ENCODE data around the gene TMEM223. TPM values are rescaled to one million over a fixed set of nuclear protein-coding genes. Genes with fewer than 3 reads are reported as not detected.

The TMEM223 gene
- total and polyA plus RNA-seq, 9 of the 15 experiments (the other 6 are each of a cell fraction or from before 2014, with no cell fraction given), result 5.9 to 34.5 (median 19.6) TPM

- TF ChIP-seq TARDBP (IDR thresholded peaks at IDR 0.05), result no peak
- TF ChIP-seq TEAD1 (CRISPR knock-in tag; IDR thresholded peaks at IDR 0.05), result peak in 1 of 2 experiments; percentile 91; a peak in 2 of 4 replicates
- TF ChIP-seq ZNF280B (CRISPR knock-in tag; IDR thresholded peaks at IDR 0.05), result no peak
- TF ChIP-seq HCFC1 (IDR thresholded peaks at IDR 0.05; ENCODE audit: low read depth, low read length), result peak; percentile 47
- peak; percentile 91 for TF ChIP-seq EP400 (IDR thresholded peaks at IDR 0.05)
- TF ChIP-seq CXXC5 (CRISPR knock-in tag; IDR thresholded peaks at IDR 0.05), result peak; percentile 56
- TF ChIP-seq HMGXB4 (CRISPR knock-in tag; IDR thresholded peaks at IDR 0.05), result peak; percentile 67; the same call in 1 of the 2 replicates
- no peak for TF ChIP-seq NFXL1 (CRISPR knock-in tag; IDR thresholded peaks at IDR 0.05)
- TF ChIP-seq ELF4 (CRISPR knock-in tag; IDR thresholded peaks at IDR 0.05), result peak; percentile 66
- no peak for TF ChIP-seq ZNF766 (CRISPR knock-in tag; conservative IDR thresholded peaks at IDR 0.05)
- 0 out of 2 replicates have a peak, but pooled peaks have one; percentile 39 for TF ChIP-seq ZEB2 (IDR thresholded peaks at IDR 0.05)
- no peak for TF ChIP-seq KAT2B (IDR thresholded peaks at IDR 0.05; ENCODE audit: low read depth, low read length)
- no peak for TF ChIP-seq ZNF354B (CRISPR knock-in tag; IDR thresholded peaks at IDR 0.05)
- no peak; the same call in 1 of the 2 replicates for TF ChIP-seq HDGF (IDR thresholded peaks at IDR 0.05)
- no peak for TF ChIP-seq BCL6 (CRISPR knock-in tag; IDR thresholded peaks at IDR 0.05)
- TF ChIP-seq ZNF12 (CRISPR knock-in tag; IDR thresholded peaks at IDR 0.05), result no peak
- no peak for TF ChIP-seq EP300 (IDR thresholded peaks at IDR 0.05; ENCODE audit: low read length)
- no peak for TF ChIP-seq CLOCK (CRISPR knock-in tag; IDR thresholded peaks at IDR 0.05; ENCODE audit: borderline replicate concordance)
- TF ChIP-seq SIN3A (IDR thresholded peaks at IDR 0.05; ENCODE audit: borderline replicate concordance in 2 of 2, control insufficient read depth in 1 of 2, low read depth in 2 of 2, low read length in 2 of 2), result no peak; a peak in 2 of 4 replicates
- TF ChIP-seq NR3C1 (CRISPR knock-in tag; IDR thresholded peaks at IDR 0.05), result no peak
- TF ChIP-seq NCOA2 (IDR thresholded peaks at IDR 0.05; ENCODE audit: partially characterized antibody in 2 of 2), result no peak
- peak; percentile 58 for TF ChIP-seq EGR1 (conservative IDR thresholded peaks at IDR 0.05)
- TF ChIP-seq ZC3H4 (CRISPR knock-in tag; IDR thresholded peaks at IDR 0.05; ENCODE audit: borderline replicate concordance), result no peak
Observed at GRCh38 chr11:62753736-62754603, 37.8 kb downstream of the TMEM223 start, which contains the start of gene ZBTB3 (continued).

Measured in K562 (cell line).